ENCODE results near the gene COQ9.

- TF ChIP-seq, protein P1, sequence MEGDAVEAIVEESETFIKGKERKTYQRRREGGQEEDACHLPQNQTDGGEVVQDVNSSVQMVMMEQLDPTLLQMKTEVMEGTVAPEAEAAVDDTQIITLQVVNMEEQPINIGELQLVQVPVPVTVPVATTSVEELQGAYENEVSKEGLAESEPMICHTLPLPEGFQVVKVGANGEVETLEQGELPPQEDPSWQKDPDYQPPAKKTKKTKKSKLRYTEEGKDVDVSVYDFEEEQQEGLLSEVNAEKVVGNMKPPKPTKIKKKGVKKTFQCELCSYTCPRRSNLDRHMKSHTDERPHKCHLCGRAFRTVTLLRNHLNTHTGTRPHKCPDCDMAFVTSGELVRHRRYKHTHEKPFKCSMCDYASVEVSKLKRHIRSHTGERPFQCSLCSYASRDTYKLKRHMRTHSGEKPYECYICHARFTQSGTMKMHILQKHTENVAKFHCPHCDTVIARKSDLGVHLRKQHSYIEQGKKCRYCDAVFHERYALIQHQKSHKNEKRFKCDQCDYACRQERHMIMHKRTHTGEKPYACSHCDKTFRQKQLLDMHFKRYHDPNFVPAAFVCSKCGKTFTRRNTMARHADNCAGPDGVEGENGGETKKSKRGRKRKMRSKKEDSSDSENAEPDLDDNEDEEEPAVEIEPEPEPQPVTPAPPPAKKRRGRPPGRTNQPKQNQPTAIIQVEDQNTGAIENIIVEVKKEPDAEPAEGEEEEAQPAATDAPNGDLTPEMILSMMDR (IDR thresholded peaks at IDR 0.05 in 2 of 3, conservative IDR thresholded peaks at IDR 0.05 in 1 of 3; ENCODE audit: borderline replicate concordance in 1 of 3, insufficient read depth in 1 of 3, low read depth in 2 of 3, low read length in 2 of 3) = no peak
- no peak for TF ChIP-seq SP1 (IDR thresholded peaks at IDR 0.05; ENCODE audit: low read depth)
- no peak for TF ChIP-seq RAD21 (IDR thresholded peaks at IDR 0.05; ENCODE audit: low read depth)
- TF ChIP-seq EZH2 (IDR thresholded peaks at IDR 0.05) = no peak
- TF ChIP-seq, protein P2, sequence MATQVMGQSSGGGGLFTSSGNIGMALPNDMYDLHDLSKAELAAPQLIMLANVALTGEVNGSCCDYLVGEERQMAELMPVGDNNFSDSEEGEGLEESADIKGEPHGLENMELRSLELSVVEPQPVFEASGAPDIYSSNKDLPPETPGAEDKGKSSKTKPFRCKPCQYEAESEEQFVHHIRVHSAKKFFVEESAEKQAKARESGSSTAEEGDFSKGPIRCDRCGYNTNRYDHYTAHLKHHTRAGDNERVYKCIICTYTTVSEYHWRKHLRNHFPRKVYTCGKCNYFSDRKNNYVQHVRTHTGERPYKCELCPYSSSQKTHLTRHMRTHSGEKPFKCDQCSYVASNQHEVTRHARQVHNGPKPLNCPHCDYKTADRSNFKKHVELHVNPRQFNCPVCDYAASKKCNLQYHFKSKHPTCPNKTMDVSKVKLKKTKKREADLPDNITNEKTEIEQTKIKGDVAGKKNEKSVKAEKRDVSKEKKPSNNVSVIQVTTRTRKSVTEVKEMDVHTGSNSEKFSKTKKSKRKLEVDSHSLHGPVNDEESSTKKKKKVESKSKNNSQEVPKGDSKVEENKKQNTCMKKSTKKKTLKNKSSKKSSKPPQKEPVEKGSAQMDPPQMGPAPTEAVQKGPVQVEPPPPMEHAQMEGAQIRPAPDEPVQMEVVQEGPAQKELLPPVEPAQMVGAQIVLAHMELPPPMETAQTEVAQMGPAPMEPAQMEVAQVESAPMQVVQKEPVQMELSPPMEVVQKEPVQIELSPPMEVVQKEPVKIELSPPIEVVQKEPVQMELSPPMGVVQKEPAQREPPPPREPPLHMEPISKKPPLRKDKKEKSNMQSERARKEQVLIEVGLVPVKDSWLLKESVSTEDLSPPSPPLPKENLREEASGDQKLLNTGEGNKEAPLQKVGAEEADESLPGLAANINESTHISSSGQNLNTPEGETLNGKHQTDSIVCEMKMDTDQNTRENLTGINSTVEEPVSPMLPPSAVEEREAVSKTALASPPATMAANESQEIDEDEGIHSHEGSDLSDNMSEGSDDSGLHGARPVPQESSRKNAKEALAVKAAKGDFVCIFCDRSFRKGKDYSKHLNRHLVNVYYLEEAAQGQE (IDR thresholded peaks at IDR 0.05; ENCODE audit: low read depth) = no peak
- no peak for TF ChIP-seq EGR1 (IDR thresholded peaks at IDR 0.05; ENCODE audit: low read depth)
- TF ChIP-seq ELF1 (IDR thresholded peaks at IDR 0.05; ENCODE audit: borderline replicate concordance, low read depth) = no peak
- no peak for TF ChIP-seq MAX (IDR thresholded peaks at IDR 0.05)
- no peak for TF ChIP-seq POLR2A (IDR thresholded peaks at IDR 0.05; ENCODE audit: borderline replicate concordance, extremely low read depth, insufficient read depth, insufficient read length)
- TF ChIP-seq POLR2AphosphoS5 (IDR thresholded peaks at IDR 0.05; ENCODE audit: low read depth, low read length) = no peak
- no peak for TF ChIP-seq TCF7L2 (IDR thresholded peaks at IDR 0.05; ENCODE audit: borderline replicate concordance, extremely low read depth, insufficient read depth, insufficient read length)
- TF ChIP-seq SRF (IDR thresholded peaks at IDR 0.05; ENCODE audit: low read depth) = no peak
These were observed 29.5 kb downstream of the COQ9 start for GRCh38 chr16:57476546-57477410.
